Upper lobe of right lung (tissue), 1 donor: ENCODE data around the gene CHRD. TPM values are rescaled to one million over a fixed set of nuclear protein-coding genes. Genes with fewer than 3 reads are reported as not detected.

ENCODE experiments used
- ATAC-seq: fragments of 200-7000 bp; cut with Tn5 transposase; one replicate; pipeline ENCODE4 v1.9.1; 2020; ENCODE audit warnings: mild to moderate bottlenecking, moderate library complexity
- DNase-seq: peaks from one replicate; pipeline ENCODE4 v3.0.0-alpha.2; 2020
- H3K27ac ChIP-seq: fragments of 200-600 bp; one replicate; pipeline ENCODE4 v1.8.0; 2022
- H3K27me3 ChIP-seq: fragments of 200-600 bp; one replicate; pipeline ENCODE4 v1.8.0; 2022; ENCODE audit warnings: mild to moderate bottlenecking
- H3K36me3 ChIP-seq: fragments of 200-600 bp; one replicate; pipeline ENCODE4 v1.8.0; 2022
- H3K4me1 ChIP-seq: fragments of 200-600 bp; one replicate; pipeline ENCODE4 v1.8.0; 2022
- H3K4me3 ChIP-seq: fragments of 200-600 bp; one replicate; pipeline ENCODE4 v1.8.0; 2022; ENCODE audit warnings: mild to moderate bottlenecking
- H3K9me3 ChIP-seq: fragments of 200-600 bp; one replicate; pipeline ENCODE4 v1.8.0; 2022
- intact Hi-C: fragments of 100-400 bp; cut with DNase I; formaldehyde crosslinking; loops from one replicate; pipeline ENCODE4 v1.11.0; 2022
- total RNA-seq: library from RNA; stranded (reverse); fragmentation: NEBNext Ultra II Directional; extraction: Animal tissue kit (Norgen Biotek cat#: 25700); gene quantifications from one replicate; pipeline ENCODE4 v1.2.1, GENCODE V29; 2021
- TF ChIP-seq, protein P1 (sequence below): fragments of 200-600 bp; IDR thresholded peaks from one replicate; pipeline ENCODE4 v1.8.0; 2022; ENCODE audit warnings: antibody characterized with exemption
- donor health status: DM: no; HTN: yes; CAD: no; lungs with severe emphysema.

CHRD gene
- total RNA-seq, 1 donor from 2014 or later = 5.3 TPM

DNA sequence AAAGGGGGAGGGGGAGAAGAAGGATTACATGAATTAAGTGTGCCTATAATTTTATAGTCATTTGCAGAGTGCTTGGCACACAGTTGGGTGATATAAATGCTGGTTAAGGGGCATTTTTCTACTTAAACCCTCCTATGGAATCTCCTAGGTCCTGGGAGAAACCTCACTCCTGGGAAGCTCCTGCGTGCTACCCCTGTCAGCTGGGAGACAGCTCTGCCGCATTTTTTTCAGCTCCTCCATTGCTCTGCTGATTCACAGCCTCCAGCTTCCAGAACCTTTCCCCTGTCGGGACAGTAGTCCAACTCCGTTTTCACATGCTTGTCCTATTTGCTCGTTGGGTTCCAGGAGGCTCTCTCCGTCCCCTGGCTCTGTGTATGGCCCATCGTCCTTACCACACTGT lies 59.2 kb downstream of the CHRD start:
- no peaks in the 10 kb centered on the region for H3K36me3 ChIP-seq
- no peaks in the 10 kb centered on the region for H3K4me1 ChIP-seq
- no peak overlapping the region for H3K4me3 ChIP-seq
- H3K9me3 ChIP-seq = no peaks in the 10 kb centered on the region
- no peaks in the 10 kb centered on the region for H3K27me3 ChIP-seq
- no peak for DNase-seq
- intact Hi-C loops = no loop called here
- TF ChIP-seq, protein P1, sequence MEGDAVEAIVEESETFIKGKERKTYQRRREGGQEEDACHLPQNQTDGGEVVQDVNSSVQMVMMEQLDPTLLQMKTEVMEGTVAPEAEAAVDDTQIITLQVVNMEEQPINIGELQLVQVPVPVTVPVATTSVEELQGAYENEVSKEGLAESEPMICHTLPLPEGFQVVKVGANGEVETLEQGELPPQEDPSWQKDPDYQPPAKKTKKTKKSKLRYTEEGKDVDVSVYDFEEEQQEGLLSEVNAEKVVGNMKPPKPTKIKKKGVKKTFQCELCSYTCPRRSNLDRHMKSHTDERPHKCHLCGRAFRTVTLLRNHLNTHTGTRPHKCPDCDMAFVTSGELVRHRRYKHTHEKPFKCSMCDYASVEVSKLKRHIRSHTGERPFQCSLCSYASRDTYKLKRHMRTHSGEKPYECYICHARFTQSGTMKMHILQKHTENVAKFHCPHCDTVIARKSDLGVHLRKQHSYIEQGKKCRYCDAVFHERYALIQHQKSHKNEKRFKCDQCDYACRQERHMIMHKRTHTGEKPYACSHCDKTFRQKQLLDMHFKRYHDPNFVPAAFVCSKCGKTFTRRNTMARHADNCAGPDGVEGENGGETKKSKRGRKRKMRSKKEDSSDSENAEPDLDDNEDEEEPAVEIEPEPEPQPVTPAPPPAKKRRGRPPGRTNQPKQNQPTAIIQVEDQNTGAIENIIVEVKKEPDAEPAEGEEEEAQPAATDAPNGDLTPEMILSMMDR = no peak
- H3K27ac ChIP-seq = no peak overlapping the region
- no peak for ATAC-seq

Other genes starting within 250 kb of the CHRD start
- 37.6 TPM for gene EIF2B5, start 244.7 kb upstream of the CHRD start, total RNA-seq
- 54.1 TPM for gene DVL3, start 224.7 kb upstream of the CHRD start, total RNA-seq
- 245 TPM for gene AP2M1, start 205.2 kb upstream of the CHRD start, total RNA-seq
- 60.9 TPM for gene ABCF3, start 193.9 kb upstream of the CHRD start, total RNA-seq
- gene VWA5B2, start 150.5 kb upstream of the CHRD start, total RNA-seq = not detected
- gene ALG3, start 131.1 kb upstream of the CHRD start, total RNA-seq = 33.8 TPM
- gene EEF1AKMT4, start 130.4 kb upstream of the CHRD start, total RNA-seq = 2.7 TPM
- gene CAMK2N2, start 118.5 kb upstream of the CHRD start, total RNA-seq = not detected
- not detected for gene ECE2, start 104.0 kb upstream of the CHRD start, total RNA-seq
- gene PSMD2, start 80.8 kb upstream of the CHRD start, total RNA-seq = 152 TPM
- 295 TPM for gene EIF4G1, start 65.4 kb upstream of the CHRD start, total RNA-seq
- 19.0 TPM for gene FAM131A, start 42.5 kb upstream of the CHRD start, total RNA-seq
- gene CLCN2, start 18.4 kb upstream of the CHRD start, total RNA-seq = 3.8 TPM
- 63.2 TPM for gene POLR2H, start 18.3 kb upstream of the CHRD start, total RNA-seq
- gene THPO, start 1.8 kb upstream of the CHRD start, total RNA-seq = 0.20 TPM
- 7.8 TPM for gene EPHB3, start 181.7 kb downstream of the CHRD start, total RNA-seq